ENCODE results near the gene TMEM115.

TMEM115 gene, protein sequence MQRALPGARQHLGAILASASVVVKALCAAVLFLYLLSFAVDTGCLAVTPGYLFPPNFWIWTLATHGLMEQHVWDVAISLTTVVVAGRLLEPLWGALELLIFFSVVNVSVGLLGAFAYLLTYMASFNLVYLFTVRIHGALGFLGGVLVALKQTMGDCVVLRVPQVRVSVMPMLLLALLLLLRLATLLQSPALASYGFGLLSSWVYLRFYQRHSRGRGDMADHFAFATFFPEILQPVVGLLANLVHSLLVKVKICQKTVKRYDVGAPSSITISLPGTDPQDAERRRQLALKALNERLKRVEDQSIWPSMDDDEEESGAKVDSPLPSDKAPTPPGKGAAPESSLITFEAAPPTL

DNA sequence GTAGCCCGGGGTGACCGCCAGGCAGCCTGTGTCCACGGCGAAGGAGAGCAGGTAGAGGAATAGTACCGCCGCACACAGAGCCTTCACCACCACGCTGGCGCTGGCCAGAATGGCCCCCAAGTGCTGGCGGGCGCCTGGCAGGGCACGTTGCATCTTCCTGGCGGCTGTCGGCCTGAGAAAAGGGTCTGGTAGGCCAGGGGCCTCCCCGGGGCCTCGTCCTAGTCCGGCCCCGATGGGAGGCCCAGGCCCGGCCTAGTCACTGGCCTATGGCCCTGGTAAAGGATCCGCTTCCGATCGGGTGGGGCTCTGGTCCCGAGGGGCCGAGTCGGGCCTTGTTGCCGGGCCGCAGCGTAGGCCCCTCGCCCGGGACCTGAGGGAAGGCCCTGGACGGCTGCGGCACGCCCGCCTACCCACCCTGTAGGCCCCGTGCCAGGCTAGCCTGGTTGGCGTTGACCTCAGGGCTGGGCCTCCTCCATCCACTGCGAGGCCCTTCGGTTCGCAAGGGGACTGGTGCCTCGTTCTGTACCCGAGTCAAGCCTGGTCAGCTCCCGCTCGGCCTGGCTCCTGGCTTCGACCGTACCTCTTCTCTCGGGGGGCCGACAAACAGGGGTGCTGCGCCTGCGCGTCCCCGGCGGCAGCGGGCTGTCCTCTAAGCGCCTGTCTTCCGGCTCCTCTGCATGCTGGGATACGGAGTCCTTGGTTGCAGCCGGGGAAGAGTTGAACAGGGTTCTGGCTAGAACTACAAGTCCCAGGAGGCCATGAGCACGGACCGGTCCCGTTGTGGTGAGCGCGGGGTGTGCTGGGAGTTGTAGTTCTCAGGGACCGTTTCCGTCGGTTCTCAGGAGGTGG lies at the start of gene TMEM115:
TSS of gene TMEM115 (minus strand) at position 611 of the 849 bp plus-strand sequence. CDS start at position 153, 458 bp downstream.
- peak; percentile 95 for DNase-seq (ENCODE audit: low spot score)

GRCh38 chr3:50408443-50408944 lies 49.2 kb upstream of the TMEM115 start:
- DNase-seq (ENCODE audit: low spot score), result no peak

DNA sequence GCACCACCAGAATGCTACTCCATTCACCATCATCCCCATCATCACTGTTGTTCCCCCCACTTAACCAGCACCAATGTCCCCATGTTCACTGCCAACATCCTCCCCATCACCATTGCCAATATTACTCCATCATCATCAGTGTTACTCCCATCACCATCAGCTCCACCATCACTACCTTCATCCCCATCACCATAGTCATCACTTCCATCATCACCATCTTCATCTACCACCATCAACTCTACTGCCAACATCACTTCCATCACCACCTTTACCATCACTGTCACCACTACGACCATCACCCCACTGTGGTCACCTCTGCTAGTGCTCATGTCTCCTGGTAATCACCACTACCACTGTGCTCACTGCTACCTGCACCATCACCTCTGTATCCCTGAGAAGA lies 47.2 kb upstream of the TMEM115 start:
- DNase-seq (ENCODE audit: low spot score), result no peak

GRCh38 chr3:50405249-50405648 lies 45.9 kb upstream of the TMEM115 start:
- peak; percentile 73 for DNase-seq (ENCODE audit: low spot score)

DNA sequence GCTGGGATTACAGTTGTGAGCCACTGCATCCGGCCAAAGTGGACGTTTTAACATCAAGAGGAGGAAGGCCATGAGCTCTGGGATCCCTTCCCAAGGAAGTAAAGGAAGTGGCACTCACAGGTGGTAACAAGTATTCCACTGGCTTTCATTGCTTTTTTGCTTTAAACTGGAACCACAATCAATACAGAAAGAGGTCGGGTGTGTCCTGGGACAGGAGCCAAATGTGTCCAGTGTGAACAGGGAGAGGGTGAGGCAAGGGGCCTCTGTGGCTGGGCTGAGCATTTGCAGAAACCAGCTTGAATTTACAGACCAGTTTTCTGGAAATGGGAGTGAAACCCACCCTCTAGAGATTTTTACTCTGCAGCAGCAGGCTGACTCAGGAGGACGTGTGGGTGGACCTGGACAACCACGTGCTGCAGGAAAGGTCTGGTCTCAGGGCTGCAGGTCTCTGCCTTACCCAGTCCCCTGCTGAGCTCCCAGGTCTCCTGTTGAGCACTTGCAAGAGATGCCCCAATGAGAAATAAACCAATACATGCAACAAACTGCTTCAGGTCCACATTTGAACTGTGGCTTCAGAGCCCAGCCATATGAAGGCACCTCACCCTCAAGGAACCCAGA lies 42.8 kb upstream of the TMEM115 start:
- no peak for DNase-seq (ENCODE audit: low spot score)

- DNase-seq (ENCODE audit: low spot score), result no peak
Measured at GRCh38 chr3:50396502-50396901, 37.2 kb upstream of the TMEM115 start.

- DNase-seq (ENCODE audit: low spot score), result no peak
Measured at GRCh38 chr3:50395070-50395860, 35.9 kb upstream of the TMEM115 start.

DNA sequence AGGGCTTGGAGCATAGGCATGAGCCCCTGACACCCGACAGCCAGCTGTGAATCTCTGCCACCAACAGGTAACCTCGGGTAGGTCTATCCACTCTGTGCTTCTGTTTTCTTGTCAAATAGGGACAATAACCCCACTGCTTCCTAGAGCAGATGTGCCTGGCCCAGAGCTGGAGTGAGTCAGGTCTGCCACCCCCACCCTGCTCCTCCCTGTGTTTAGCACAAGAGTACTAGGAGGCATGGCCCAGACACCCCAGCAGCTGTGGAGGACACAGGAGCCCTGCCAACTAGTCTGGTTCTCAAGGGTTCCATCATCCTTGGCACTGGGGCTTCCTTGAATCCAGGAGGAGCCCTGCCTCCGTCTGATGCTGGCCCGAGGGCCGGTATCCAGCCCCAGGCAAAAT lies 33.7 kb upstream of the TMEM115 start:
- DNase-seq (ENCODE audit: low spot score), result no peak

DNA sequence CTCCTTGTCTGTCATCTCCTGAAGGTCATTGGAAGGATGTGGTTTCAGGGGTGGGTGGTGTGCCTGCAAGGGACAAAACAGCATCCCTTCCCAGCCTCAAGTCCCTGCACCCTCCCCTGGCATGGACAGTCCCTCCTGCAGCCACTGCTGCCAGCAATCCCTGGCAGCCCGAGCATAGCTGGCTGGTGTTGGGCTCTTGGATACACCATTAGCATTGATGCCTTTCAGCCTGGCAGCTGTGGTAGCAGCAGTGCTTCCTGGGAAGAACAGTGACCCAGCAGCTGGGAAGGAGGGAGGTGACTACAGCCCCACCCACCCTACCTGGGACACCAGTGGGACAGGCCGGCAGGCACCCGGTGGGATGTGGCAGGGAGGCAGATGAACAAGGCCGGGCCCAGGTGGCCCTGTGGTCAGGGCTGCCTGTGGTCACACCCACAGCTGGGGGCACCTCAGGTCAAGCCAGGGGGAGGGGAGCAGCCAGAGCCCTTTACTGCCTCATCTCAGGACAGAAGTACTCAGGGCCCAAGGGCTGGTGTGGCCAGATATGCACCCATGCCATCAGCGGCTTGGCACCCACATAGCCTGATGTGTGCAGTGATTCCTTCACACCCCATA lies 32.9 kb upstream of the TMEM115 start:
- no peak for DNase-seq (ENCODE audit: low spot score)

- no peak for DNase-seq (ENCODE audit: low spot score)
Measured at GRCh38 chr3:50390508-50391224, 31.3 kb upstream of the TMEM115 start.

DNA sequence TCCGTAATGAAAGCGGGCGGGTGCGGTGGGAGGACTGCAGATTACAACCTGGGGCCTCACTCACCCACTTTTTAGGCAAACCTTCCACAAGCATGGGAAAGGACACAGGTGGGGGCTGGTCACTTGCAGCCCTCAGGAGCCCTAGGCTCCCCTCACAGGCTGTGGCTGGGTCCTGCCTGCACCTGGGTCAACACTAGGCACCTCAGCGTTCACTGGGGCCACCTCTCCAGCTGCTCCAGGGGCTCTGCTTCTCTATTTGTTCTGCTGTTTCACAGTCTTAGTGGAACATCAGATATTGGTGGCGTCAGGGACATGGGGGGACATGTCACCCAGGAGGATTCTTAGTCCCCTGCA lies 30.1 kb upstream of the TMEM115 start:
- DNase-seq (ENCODE audit: low spot score), result no peak

DNA sequence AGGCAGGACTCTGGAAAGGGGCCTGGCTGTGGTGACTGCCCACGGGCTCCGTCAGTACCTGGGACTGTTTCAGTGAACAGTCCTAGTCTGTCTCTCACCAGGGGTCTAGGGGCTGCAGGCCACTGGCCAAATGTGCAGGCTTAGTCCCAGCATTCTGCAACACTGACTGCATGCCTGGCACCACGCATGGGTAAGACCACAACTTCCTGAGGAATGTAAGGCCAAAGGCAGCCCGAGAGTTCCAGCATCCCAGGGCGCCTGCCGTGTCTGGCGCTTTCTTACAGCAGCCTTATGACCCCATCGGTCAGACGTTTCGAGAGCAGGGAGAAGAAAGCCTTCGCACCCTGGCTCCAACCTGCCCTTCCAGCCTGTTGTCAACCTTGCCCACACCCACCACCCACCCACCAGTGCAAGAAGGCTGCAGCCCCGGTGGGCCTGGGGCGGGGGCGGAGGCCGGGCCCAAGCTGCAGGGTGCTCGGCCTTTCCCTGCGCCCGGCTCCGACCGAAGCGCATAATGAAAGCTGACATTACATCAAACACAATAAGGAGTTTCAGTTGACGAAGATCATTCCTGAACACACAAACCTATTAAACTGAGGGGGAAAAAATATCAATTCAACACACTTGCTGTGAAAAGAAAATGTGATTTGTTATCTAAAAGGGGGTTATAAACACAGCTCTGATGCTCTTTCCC lies 29.5 kb upstream of the TMEM115 start:
- DNase-seq (ENCODE audit: low spot score), result no peak

- peak; percentile 76 for DNase-seq (ENCODE audit: low spot score)
Measured at GRCh38 chr3:50388016-50388719, 28.8 kb upstream of the TMEM115 start.

- no peak for DNase-seq (ENCODE audit: low spot score)
Measured at GRCh38 chr3:50385754-50386153, 26.4 kb upstream of the TMEM115 start.

- no peak for DNase-seq (ENCODE audit: low spot score)
Measured at GRCh38 chr3:50383750-50384149, 24.4 kb upstream of the TMEM115 start.

DNA sequence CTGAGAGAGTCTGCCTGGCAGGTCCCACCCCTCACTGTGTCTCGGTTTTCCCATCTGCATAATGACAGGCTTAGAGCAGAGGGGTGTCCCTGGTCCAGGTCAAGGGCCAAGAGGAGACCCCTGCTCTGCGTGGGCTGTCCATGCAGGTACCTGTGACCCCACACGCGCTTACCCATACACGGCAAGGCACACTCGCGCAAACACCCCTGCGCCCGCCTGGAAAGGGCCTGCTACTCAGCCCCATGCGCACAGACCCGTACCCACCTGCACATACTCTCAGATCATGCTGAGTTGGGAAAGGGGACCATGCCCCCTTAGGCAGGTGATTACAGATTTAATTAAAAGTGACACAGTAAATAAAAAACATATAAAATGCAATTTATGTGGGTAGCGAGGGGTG lies 23.4 kb upstream of the TMEM115 start:
- no peak for DNase-seq (ENCODE audit: low spot score)

- DNase-seq (ENCODE audit: low spot score), result no peak
Measured at GRCh38 chr3:50381383-50381782, 22.1 kb upstream of the TMEM115 start.

DNA sequence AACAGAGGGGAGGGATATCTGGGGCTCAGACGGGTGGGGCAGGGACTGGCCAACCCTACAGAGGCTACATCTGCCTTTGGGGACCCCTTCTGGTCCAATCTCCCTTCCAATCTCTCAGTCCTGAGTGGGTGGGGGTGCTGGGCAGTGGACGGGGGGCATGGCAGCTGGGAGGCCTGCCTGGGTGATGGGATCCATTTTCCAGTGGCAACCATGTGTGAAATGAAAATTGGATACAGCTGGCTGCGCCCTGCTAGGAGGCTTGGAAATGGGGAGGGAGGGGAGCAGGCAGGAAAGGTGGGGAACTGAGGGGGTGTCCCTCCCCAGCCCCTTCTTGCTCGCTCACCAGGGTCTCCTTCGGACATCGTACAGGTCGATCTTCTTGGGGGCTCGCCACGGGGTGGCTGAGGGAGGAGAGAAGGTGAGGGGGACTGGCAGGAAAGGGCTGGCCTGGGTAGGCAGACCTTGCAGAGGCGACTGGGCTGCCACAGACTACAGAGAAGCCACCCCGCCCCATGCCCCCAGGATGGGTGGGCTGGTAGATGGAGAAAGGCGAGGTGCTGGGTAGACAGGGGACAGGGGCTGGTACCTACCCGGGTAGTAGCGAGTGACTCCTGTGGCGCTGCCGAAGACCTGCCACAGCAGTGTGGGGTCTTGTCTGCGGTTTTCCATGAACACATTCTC lies 21.2 kb upstream of the TMEM115 start:
- DNase-seq (ENCODE audit: low spot score), result no peak

- DNase-seq (ENCODE audit: low spot score), result no peak
Measured at GRCh38 chr3:50378757-50379156, 19.4 kb upstream of the TMEM115 start.
